Stimulated activated CD8-positive, alpha-beta memory T cell treated with anti-CD3 and anti-CD28 coated beads, Interleukin-4, amount 100 ng/mL, for 1 hour (primary cell): ENCODE measurements around the gene LAPTM5.
"Not testable (repeated sequence)": the region's sequence is repeated elsewhere in the genome, so short reads cannot be mapped to it uniquely, and the experiment has no call there.

Source experiments
- DNase-seq, 2 donors: peaks; one replicate each; pipeline ENCODE4 v3.0.0-alpha.2; 2020; ENCODE audit warnings: low read depth in 2 of 2, low spot score in 1 of 2

LAPTM5 gene

GRCh38 chr1:30698401-30698981 is 59.1 kb downstream of the LAPTM5 start:
- no peak for DNase-seq

GRCh38 chr1:30697571-30698376 is 59.8 kb downstream of the LAPTM5 start:
- DNase-seq, result no peak

- no peak for DNase-seq
Observed at GRCh38 chr1:30696831-30697230, 60.7 kb downstream of the LAPTM5 start.

GRCh38 chr1:30695439-30695841 is 62.1 kb downstream of the LAPTM5 start:
- no peak for DNase-seq

- DNase-seq, result no peak
Observed at GRCh38 chr1:30694280-30695175, 63.0 kb downstream of the LAPTM5 start.

GRCh38 chr1:30693822-30694221 is 63.8 kb downstream of the LAPTM5 start:
- DNase-seq, result no peak

GRCh38 chr1:30693366-30693765 is 64.2 kb downstream of the LAPTM5 start:
- no peak for DNase-seq

- no peak for DNase-seq
Observed at GRCh38 chr1:30692948-30693301, 64.6 kb downstream of the LAPTM5 start.

GRCh38 chr1:30692201-30692947 is 65.2 kb downstream of the LAPTM5 start:
- DNase-seq, result no peak

- no peak for DNase-seq
Observed at GRCh38 chr1:30691480-30691879, 66.1 kb downstream of the LAPTM5 start.

GRCh38 chr1:30689901-30690645 is 67.5 kb downstream of the LAPTM5 start:
- no peak for DNase-seq

GRCh38 chr1:30688920-30689794 is 68.4 kb downstream of the LAPTM5 start:
- DNase-seq, result no peak

GRCh38 chr1:30688516-30688915 is 69.1 kb downstream of the LAPTM5 start:
- DNase-seq, result not testable (repeated sequence)

GRCh38 chr1:30687886-30688285 is 69.7 kb downstream of the LAPTM5 start:
- no peak for DNase-seq

GRCh38 chr1:30686236-30686935 is 71.2 kb downstream of the LAPTM5 start:
- DNase-seq, result no peak

- DNase-seq, result no peak
Observed at GRCh38 chr1:30685796-30686165, 71.8 kb downstream of the LAPTM5 start.

GRCh38 chr1:30684881-30685795 is 72.4 kb downstream of the LAPTM5 start:
- DNase-seq, result no peak

- no peak for DNase-seq
Observed at GRCh38 chr1:30684259-30684658, 73.3 kb downstream of the LAPTM5 start.
